Measurements from ENCODE around the gene CPNE1.
"Not testable (repeated sequence)": the region's sequence is repeated elsewhere in the genome, so short reads cannot be mapped to it uniquely, and the experiment has no call there.

GRCh38 chr20:35713120-35713519 is 48.4 kb upstream of the CPNE1 start:
- TF ChIP-seq EZH2 (IDR thresholded peaks at IDR 0.05; ENCODE audit: insufficient read depth, poor library complexity, severe bottlenecking); EZH2phosphoT487 (IDR thresholded peaks at IDR 0.05; ENCODE audit: insufficient read depth, low read depth): not testable (repeated sequence)
